SU-DHL-6 (cell line): ENCODE results near the gene KDM5C.

Source experiments
- H2AFZ ChIP-seq: fragments of 200-600 bp; sonication (generic); 2 replicates; pipeline ENCODE4 v1.6.1; 2014; ENCODE audit warnings: low read depth, mild to moderate bottlenecking, moderate library complexity, mixed read lengths, antibody characterized with exemption, low read length; ENCODE audit not compliant: severe bottlenecking
- H3F3A ChIP-seq: fragments of 200-600 bp; shearing (Covaris generic); 2 replicates; pipeline ENCODE4 v1.6.0; 2016; ENCODE audit warnings: antibody characterized with exemption, mild to moderate bottlenecking; ENCODE audit not compliant: insufficient read depth
- H3K27ac ChIP-seq: fragments of 200-600 bp; sonication (generic); 2 replicates; pipeline ENCODE4 v1.5.1; 2016; ENCODE audit warnings: low read depth, mild to moderate bottlenecking, low read length, moderate library complexity, mixed read lengths
- H3K27me3 ChIP-seq: fragments of 200-600 bp; sonication (generic), shearing (Covaris generic); 2 replicates; pipeline ENCODE4 v1.6.0; 2014; ENCODE audit warnings: mild to moderate bottlenecking, low read length
- H3K36me3 ChIP-seq: fragments of 200-600 bp; sonication (generic); 2 replicates; pipeline ENCODE4 v1.6.1; 2014; ENCODE audit warnings: mild to moderate bottlenecking, low read length, mixed read lengths
- H3K4me2 ChIP-seq: fragments of 300-600, 200-600 bp; shearing (Covaris generic), sonication (generic); 2 replicates; pipeline ENCODE4 v1.6.0; 2014; ENCODE audit warnings: low read length, low read depth, mild to moderate bottlenecking; ENCODE audit not compliant: poor library complexity, severe bottlenecking
- H3K4me3 ChIP-seq: fragments of 200-600 bp; sonication (generic); 2 replicates; pipeline ENCODE4 v1.5.1; 2014; ENCODE audit warnings: antibody characterized with exemption, low read length, mild to moderate bottlenecking, mixed read lengths; ENCODE audit not compliant: insufficient read depth, poor library complexity, severe bottlenecking
- H3K79me2 ChIP-seq: fragments of 200-600 bp; sonication (generic); 2 replicates; pipeline ENCODE4 v1.6.1; 2014; ENCODE audit warnings: mild to moderate bottlenecking, low read length, moderate library complexity; ENCODE audit not compliant: insufficient read depth
- H3K9ac ChIP-seq: fragments of 200-600 bp; sonication (generic); 2 replicates; pipeline ENCODE4 v1.7.0; 2014; ENCODE audit warnings: mild to moderate bottlenecking, low read length
- H3K9me2 ChIP-seq: fragments of 200-600 bp; sonication (generic); replicated peaks from 2 replicates; pipeline ENCODE4 v1.6.1; 2014; ENCODE audit warnings: low read length; ENCODE audit not compliant: insufficient read depth
- H3K9me3 ChIP-seq: fragments of 200-600 bp; sonication (generic); 2 replicates; pipeline ENCODE4 v1.6.1; 2014; ENCODE audit warnings: low read length, mixed read lengths; ENCODE audit not compliant: insufficient read depth
- H4K20me1 ChIP-seq: fragments of 200-600 bp; sonication (generic); 2 replicates; pipeline ENCODE4 v1.6.1; 2014; ENCODE audit warnings: low read depth, mild to moderate bottlenecking, antibody characterized with exemption, low read length, moderate library complexity, mixed read lengths
- CTCF ChIP-seq: fragments of 200-600 bp; sonication (generic); IDR thresholded peaks from one replicate; pipeline ENCODE4 v1.5.1; 2017; ENCODE audit warnings: antibody characterized with exemption, mild to moderate bottlenecking, low read length, moderate library complexity; ENCODE audit not compliant: insufficient read depth, poor library complexity, severe bottlenecking
- EZH2phosphoT487 ChIP-seq: fragments of 200-600 bp; sonication (generic), shearing (Covaris generic); conservative IDR thresholded peaks from 2 replicates; pipeline ENCODE4 v1.6.1; 2018; ENCODE audit warnings: mild to moderate bottlenecking, antibody characterized with exemption, low read length, moderate library complexity, mixed read lengths

The KDM5C gene

GRCh38 chrX:53268173-53268572 is 43.2 kb upstream of the KDM5C start:
- Histone ChIP-seq H3F3A (no peaks in the 10 kb centered on the region), H3K27me3 (no peaks in the 10 kb centered on the region), H3K4me2 (no peak overlapping the region), H2AFZ (no peak overlapping the region), H3K79me2 (no peaks in the 10 kb centered on the region), H3K9me3 (no peaks in the 10 kb centered on the region), H3K4me3 (no peak overlapping the region), H3K9ac (no peak overlapping the region), H3K27ac (no peak overlapping the region), H4K20me1 (no peaks in the 10 kb centered on the region), H3K9me2 (no peaks in the 10 kb centered on the region), H3K36me3 (no peaks in the 10 kb centered on the region)
- TF ChIP-seq EZH2phosphoT487 (no peak), CTCF (no peak)

GRCh38 chrX:53266914-53267313 is 41.9 kb upstream of the KDM5C start:
- Histone ChIP-seq H3K9me3 (no peaks in the 10 kb centered on the region), H3K27ac (no peak overlapping the region), H3K4me2 (no peak overlapping the region), H3K9me2 (no peaks in the 10 kb centered on the region), H3K27me3 (no peaks in the 10 kb centered on the region), H3K9ac (no peak overlapping the region), H3K4me3 (no peak overlapping the region), H3F3A (no peaks in the 10 kb centered on the region), H3K36me3 (no peaks in the 10 kb centered on the region), H3K79me2 (no peaks in the 10 kb centered on the region), H2AFZ (no peak overlapping the region), H4K20me1 (no peaks in the 10 kb centered on the region)
- TF ChIP-seq EZH2phosphoT487 (no peak), CTCF (no peak)

- no peaks in the 10 kb centered on the region for H4K20me1 ChIP-seq
- TF ChIP-seq EZH2phosphoT487 = no peak
- TF ChIP-seq CTCF = no peak
- H3K9ac ChIP-seq = no peak overlapping the region
- H3K4me2 ChIP-seq = no peak overlapping the region
- H3K9me3 ChIP-seq = no peaks in the 10 kb centered on the region
- no peak overlapping the region for H3K4me3 ChIP-seq
- H2AFZ ChIP-seq = no peak overlapping the region
- H3K27me3 ChIP-seq = no peaks in the 10 kb centered on the region
- H3K79me2 ChIP-seq = no peaks in the 10 kb centered on the region
- no peaks in the 10 kb centered on the region for H3K9me2 ChIP-seq
- no peaks in the 10 kb centered on the region for H3K36me3 ChIP-seq
- H3F3A ChIP-seq = no peaks in the 10 kb centered on the region
- H3K27ac ChIP-seq = no peak overlapping the region
Observed at GRCh38 chrX:53265771-53266574, 41.0 kb upstream of the KDM5C start.
